DND-41 (cell line): ENCODE results near the gene MINDY1.

ENCODE experiments used
- ATAC-seq: fragments of 200-7000 bp; cut with Tn5 transposase; 3 replicates; pipeline ENCODE4 v1.9.1; 2021; ENCODE audit warnings: low read depth; ENCODE audit not compliant: insufficient read depth
- DNase-seq: peaks from one replicate; pipeline ENCODE4 v3.0.0-alpha.2; 2020
- H2AFZ ChIP-seq: 2 replicates; pipeline ENCODE4 v1.6.0; 2012; ENCODE audit warnings: low read depth, low read length
- H3K27ac ChIP-seq: 2 replicates; pipeline ENCODE4 v1.5.1; 2012; ENCODE audit warnings: low read length, inconsistent platforms
- H3K27me3 ChIP-seq: fragments of 200-600 bp; sonication (generic); 2 replicates; pipeline ENCODE4 v1.6.0; 2012; ENCODE audit warnings: low read length, mild to moderate bottlenecking, inconsistent platforms; ENCODE audit not compliant: insufficient read depth, poor library complexity
- H3K36me3 ChIP-seq: 2 replicates; pipeline ENCODE4 v1.5.1; 2012; ENCODE audit warnings: low read length, inconsistent platforms; ENCODE audit not compliant: insufficient read depth
- H3K4me1 ChIP-seq: 2 replicates; pipeline ENCODE4 v1.5.1; 2012; ENCODE audit warnings: mild to moderate bottlenecking, low read length; ENCODE audit not compliant: insufficient read depth
- H3K4me2 ChIP-seq: 2 replicates; pipeline ENCODE4 v1.6.0; 2012; ENCODE audit warnings: mild to moderate bottlenecking, moderate library complexity, low read length, inconsistent platforms; ENCODE audit not compliant: insufficient read depth
- H3K4me3 ChIP-seq, 2 experiments: fragments of 200-600 bp in 1 of 2; shearing (Covaris generic) in 1 of 2; 2 replicates each; pipeline ENCODE4 v1.5.1; 2012 to 2016; ENCODE audit warnings: inconsistent platforms in 2 of 2, low read length in 2 of 2, mild to moderate bottlenecking in 2 of 2, low read depth in 1 of 2, moderate library complexity in 1 of 2
- H3K79me2 ChIP-seq: 2 replicates; pipeline ENCODE4 v1.6.0; 2012; ENCODE audit warnings: low read length, inconsistent platforms; ENCODE audit not compliant: insufficient read depth
- H3K9ac ChIP-seq: 2 replicates; pipeline ENCODE4 v1.6.0; 2012; ENCODE audit warnings: low read depth, mild to moderate bottlenecking, inconsistent platforms, low read length, moderate library complexity
- H3K9me3 ChIP-seq: 2 replicates; pipeline ENCODE4 v1.5.1; 2012; ENCODE audit warnings: low read length, moderate library complexity, mild to moderate bottlenecking, inconsistent platforms; ENCODE audit not compliant: insufficient read depth, severe bottlenecking
- H4K20me1 ChIP-seq: 2 replicates; pipeline ENCODE4 v1.6.0; 2012; ENCODE audit warnings: low read length; ENCODE audit not compliant: insufficient read depth
- EZH2 ChIP-seq: IDR thresholded peaks from 3 replicates; pipeline ENCODE4 v1.6.1; 2012; ENCODE audit warnings: borderline replicate concordance, low read depth, mild to moderate bottlenecking, moderate library complexity, low read length, inconsistent platforms; ENCODE audit not compliant: severe bottlenecking
- TF ChIP-seq, protein P1 (sequence below): IDR thresholded peaks from 2 replicates; pipeline ENCODE4 v1.5.1; 2012; ENCODE audit warnings: borderline replicate concordance, low read length, moderate library complexity, mild to moderate bottlenecking; ENCODE audit not compliant: poor library complexity, severe bottlenecking; ENCODE audit errors: extremely low read depth

Gene MINDY1

DNA sequence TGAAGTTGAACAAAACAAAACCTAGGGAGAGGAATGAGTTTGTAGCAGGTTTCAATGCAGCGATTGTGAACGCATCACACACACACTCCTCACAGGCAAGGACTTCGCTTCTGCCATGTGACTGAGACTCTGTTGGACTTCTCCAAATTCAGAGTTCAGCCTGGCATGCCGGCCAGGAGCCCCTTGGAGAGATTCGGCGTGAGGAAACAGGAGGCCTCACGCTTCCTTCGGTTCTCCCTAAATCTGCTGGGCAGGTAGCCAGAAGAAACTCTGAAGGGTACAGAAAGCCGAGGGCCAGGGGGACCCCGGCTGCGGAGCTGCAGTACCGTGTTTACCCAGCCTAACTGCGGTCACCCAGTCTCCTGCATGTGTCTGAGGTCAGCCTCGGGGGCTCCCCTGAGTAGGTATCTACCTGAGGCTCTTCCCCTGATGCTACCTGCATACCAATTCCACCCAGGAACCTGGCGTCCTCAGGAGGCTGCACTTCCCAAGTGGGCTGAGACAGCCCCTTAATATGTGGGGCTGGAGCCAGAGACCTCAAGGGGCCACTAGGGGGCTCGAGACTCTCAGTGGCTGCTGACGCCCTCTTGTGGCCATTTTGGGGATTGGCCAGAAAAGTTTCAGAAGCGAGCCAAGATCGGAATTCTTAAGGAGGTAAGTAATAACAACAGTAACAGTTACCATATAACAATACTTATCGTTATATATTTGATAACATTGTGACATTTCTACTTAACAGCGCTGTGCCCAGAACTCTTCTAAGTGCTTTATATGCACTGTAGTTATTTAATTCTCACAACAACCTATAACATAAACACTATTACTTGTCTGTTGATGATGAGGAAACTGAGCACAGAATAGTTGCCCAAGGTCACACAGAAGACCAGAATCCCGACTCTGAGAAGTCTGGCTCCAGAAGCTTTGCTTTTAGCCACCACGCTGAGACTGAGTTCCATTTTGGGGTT is 27.3 kb downstream of the MINDY1 start:
- peaks cover 11% of the 10 kb centered on the region for H3K79me2 ChIP-seq
- no peaks in the 10 kb centered on the region for H3K36me3 ChIP-seq
- no peak overlapping the region for H3K27ac ChIP-seq
- peaks cover 30% of the 10 kb centered on the region for H3K4me1 ChIP-seq
- no peak overlapping the region for H3K4me3 ChIP-seq
- peak overlapping the region; percentile 66 for H2AFZ ChIP-seq
- H3K9ac ChIP-seq = no peak overlapping the region
- no peaks in the 10 kb centered on the region for H3K9me3 ChIP-seq
- peak; percentile 74 for ATAC-seq
- TF ChIP-seq EZH2 = no peak
- TF ChIP-seq, protein P1, sequence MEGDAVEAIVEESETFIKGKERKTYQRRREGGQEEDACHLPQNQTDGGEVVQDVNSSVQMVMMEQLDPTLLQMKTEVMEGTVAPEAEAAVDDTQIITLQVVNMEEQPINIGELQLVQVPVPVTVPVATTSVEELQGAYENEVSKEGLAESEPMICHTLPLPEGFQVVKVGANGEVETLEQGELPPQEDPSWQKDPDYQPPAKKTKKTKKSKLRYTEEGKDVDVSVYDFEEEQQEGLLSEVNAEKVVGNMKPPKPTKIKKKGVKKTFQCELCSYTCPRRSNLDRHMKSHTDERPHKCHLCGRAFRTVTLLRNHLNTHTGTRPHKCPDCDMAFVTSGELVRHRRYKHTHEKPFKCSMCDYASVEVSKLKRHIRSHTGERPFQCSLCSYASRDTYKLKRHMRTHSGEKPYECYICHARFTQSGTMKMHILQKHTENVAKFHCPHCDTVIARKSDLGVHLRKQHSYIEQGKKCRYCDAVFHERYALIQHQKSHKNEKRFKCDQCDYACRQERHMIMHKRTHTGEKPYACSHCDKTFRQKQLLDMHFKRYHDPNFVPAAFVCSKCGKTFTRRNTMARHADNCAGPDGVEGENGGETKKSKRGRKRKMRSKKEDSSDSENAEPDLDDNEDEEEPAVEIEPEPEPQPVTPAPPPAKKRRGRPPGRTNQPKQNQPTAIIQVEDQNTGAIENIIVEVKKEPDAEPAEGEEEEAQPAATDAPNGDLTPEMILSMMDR = peak; percentile 100
- H3K4me2 ChIP-seq = peak overlapping the region; percentile 44
- peak; percentile 89 for DNase-seq
- no peaks in the 10 kb centered on the region for H4K20me1 ChIP-seq
- no peaks in the 10 kb centered on the region for H3K27me3 ChIP-seq

DNA sequence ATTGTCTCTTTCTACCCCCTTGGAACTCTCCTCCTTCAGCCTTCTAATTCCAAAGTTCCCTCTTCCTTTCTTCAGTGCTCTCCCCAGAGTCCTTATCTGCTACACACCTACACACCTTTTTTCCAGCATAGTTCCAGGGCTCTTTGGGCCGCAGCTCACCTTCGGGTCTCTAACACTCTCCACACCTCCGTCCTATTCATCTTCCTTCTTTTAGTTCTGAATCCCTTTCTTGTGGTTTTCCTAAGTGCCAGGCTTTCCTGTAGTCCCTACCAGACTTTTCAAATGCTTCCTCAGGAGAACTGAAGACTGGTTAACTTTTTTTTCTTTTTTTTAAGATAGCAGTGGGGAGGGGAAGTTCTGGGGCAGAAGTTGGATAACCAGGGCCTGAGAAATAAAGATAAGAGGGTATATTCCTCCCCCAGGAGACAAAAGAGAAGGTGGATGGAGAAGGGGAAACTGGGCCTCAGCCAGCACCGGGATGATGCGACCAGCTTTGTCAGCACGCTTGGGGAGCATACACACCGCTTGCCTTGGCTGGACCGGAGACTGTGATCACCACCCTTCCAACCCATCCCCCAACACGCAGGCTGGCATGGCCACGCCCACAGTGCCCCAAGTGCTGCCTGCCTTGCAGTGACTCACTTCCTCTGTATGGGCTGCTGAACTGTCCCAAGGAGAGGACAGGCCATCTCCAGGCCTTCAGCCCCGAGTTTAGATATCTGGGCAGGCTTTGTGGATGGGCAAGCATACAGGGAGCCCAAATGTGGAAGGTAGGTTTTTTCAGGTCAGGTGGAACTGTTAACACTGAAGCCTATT is 29.6 kb downstream of the MINDY1 start:
- Histone ChIP-seq H3K27ac (no peak overlapping the region), H3K9me3 (no peaks in the 10 kb centered on the region), H3K79me2 (peaks cover 34% of the 10 kb centered on the region), H3K4me2 (no peak overlapping the region), H3K27me3 (no peaks in the 10 kb centered on the region), H2AFZ (no peak overlapping the region; the same call in 1 of the 2 replicates), H3K4me3 (no peak overlapping the region), H4K20me1 (peaks cover 15% of the 10 kb centered on the region), H3K4me1 (peaks cover 46% of the 10 kb centered on the region), H3K9ac (no peak overlapping the region), H3K36me3 (peaks cover 5% of the 10 kb centered on the region)
- no peak for ATAC-seq
- DNase-seq = peak; percentile 52
- no peak for TF ChIP-seq EZH2
- TF ChIP-seq, protein P1 = no peak

DNA sequence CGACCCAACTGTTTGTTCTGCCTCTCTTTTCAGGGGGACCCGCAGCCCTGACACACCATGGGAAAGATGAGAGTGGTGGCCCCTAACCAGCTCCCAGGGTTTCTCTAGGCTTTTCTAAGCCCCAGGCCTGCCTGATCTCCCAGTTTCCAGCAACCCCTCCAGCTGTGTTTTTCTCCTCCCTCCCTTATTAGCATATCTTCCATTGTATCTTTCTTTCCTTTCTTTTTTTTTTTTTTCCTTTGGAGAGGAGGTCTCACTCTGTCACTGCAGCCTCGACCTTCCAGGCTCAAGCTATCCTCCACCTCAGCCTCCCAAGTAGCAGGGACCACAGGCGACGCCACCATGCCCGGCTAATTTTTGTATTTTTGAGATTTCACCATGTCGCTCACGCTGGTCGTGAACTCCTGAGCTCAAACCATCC is 30.3 kb downstream of the MINDY1 start:
- Histone ChIP-seq H3K4me1 (peaks cover 47% of the 10 kb centered on the region), H3K9me3 (no peaks in the 10 kb centered on the region), H3K79me2 (peaks cover 41% of the 10 kb centered on the region), H3K36me3 (peaks cover 11% of the 10 kb centered on the region), H2AFZ (no peak overlapping the region), H3K27ac (no peak overlapping the region), H3K27me3 (no peaks in the 10 kb centered on the region), H3K9ac (no peak overlapping the region), H3K4me2 (no peak overlapping the region), H4K20me1 (peaks cover 22% of the 10 kb centered on the region), H3K4me3 (no peak overlapping the region)
- TF ChIP-seq, protein P1 = no peak
- TF ChIP-seq EZH2 = no peak
- ATAC-seq (no peak), DNase-seq (no peak)
